ENCODE results near the gene NKRF. TPM values are rescaled to one million over a fixed set of nuclear protein-coding genes. Genes with fewer than 3 reads are reported as not detected.
"Not testable (repeated sequence)": the region's sequence is repeated elsewhere in the genome, so short reads cannot be mapped to it uniquely, and the experiment has no call there.

Gene NKRF
- total RNA-seq = 10 to 100 TPM; 14.3 to 14.4 TPM

DNA sequence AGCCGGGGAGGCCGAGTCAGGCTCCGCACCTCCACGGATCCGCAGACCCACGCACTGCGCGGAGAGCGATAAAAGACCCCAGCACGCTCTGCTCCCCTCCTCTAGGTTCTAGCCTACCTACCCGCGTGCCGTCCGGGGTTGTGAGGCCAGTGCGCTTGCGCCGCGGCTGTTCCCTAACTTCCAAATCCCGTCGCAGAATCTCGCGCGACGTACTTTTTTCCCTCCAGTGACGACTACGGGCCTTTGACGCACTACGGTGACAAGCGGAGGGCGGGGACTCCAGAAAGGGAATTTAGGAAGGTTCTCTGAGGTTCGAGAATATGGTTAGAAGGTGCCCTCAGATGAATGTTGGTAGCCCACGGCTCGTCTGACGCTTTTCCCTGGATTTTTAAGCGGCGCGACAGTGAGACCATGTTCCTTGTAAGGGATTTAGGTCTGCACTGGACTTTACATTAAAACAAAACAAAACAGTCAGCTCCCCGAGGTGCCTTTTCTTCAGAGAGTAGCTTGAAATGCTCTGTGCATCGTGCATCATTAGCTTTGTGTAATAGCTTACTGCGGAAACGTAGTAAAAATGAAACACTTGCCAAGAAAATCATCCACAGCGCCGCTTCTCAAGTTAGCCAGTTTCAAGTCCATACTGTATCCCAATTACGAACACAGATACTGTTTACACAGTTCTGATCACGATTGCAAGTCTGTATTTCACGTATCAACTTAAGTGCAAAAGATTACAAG is at the start of gene NKRF:
TSS of gene NKRF (minus strand) at position 145 of the 738 bp plus-strand sequence.
- no peaks in the 10 kb centered on the region for H3K9me3 Mint-ChIP-seq
- peak; percentile 77 for ATAC-seq (ENCODE audit: low read depth)

DNA sequence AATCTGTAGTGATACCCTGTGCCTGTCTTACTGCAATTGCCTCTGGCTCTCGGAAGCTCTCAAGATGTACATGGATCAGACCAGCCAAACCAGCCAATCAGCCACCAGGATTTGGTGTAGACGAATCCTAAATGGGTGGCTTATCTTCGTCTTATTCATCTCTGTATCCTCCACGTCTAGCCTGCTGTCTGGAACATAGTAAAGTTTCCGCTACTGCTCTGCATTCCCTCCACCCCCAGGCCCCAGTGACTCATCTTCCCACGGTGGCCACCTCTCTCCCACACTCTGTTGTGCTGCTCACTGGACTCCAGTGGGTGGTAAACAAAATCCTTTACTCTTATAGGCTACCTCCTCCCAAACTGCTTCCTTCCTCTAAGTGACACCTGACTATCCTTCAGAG is 48.9 kb upstream of the NKRF start:
- no peaks in the 10 kb centered on the region for H3K27me3 Mint-ChIP-seq
- ATAC-seq (ENCODE audit: low read depth) (peak; percentile 53), DNase-seq (no peak)
- H3K4me3 Mint-ChIP-seq = no peak overlapping the region
- H3K27ac Mint-ChIP-seq = peak overlapping the region; percentile 84
- H3K4me1 Mint-ChIP-seq = peaks cover 20% of the 10 kb centered on the region
- H3K36me3 Mint-ChIP-seq = peaks cover 19% of the 10 kb centered on the region
- H3K9me3 Mint-ChIP-seq = no peaks in the 10 kb centered on the region
- POLR2A ChIA-PET = interaction anchor here (0.8 to 1.6 kb wide), 3 partner anchors 22 to 36 kb away, joined by 3 to 4 read pairs (median 3); no protein-coding TSS in a partner anchor

More for the DNA sequence above, at the start of gene NKRF:
- H3K36me3 Mint-ChIP-seq = no peaks in the 10 kb centered on the region
- H3K4me1 Mint-ChIP-seq = peaks cover 21% of the 10 kb centered on the region
- H3K4me3 Mint-ChIP-seq = peak within 1 kb of the TSS; percentile 99
- POLR2A ChIA-PET = interaction anchor here (0.6 to 2.9 kb wide), 16 partner anchors 7 to 185 kb away, joined by 3 to 19 read pairs (median 4); partner anchors contain the start of genes RPL39, SEPTIN6, SLC25A5 and SOWAHD
- H3K27me3 Mint-ChIP-seq = peaks cover 2% of the 10 kb centered on the region
- peak; percentile 88 for DNase-seq
- peak within 1 kb of the TSS; percentile 95 for H3K27ac Mint-ChIP-seq

DNA sequence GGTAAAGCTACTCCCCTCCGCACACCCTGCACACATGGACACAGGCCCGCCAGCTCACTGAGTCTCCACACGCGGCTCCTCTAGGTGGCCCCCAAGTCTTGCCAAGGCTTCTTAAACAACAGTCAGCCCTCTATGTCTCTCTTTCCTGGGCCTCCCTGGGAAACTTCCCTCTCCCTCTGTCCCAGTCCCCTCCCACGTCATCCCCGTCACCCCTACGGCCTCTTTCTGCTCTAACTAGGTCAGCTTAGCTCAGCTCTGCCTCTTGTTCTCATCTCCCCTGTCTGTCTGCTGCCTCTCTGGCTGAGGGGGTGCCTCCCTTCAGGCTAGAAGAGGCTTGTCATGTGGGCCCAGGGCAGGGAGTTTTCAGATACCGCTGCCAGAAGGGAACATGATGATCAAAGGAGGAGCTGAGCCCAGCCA is 47.9 kb upstream of the NKRF start:
- peak overlapping the region; percentile 73 for H3K27ac Mint-ChIP-seq

DNA sequence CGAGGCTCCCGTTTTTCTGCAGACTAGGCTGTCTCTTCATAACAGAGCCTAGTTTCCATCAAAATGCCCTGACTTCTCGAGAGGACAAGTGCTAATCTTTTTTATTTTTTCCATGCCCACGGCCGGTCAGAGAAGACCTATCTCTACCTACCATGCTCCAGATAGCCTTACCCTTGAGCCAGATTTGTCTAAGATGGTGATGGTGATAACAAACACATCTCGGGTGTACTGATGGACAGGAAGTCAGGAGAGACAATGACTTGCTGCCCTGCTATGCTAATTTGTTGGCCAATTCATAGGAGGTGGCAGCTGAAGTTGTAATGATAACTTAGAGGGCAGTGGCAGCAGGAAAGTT is 42.2 kb upstream of the NKRF start:
- H3K36me3 Mint-ChIP-seq = peaks cover 19% of the 10 kb centered on the region
- H3K9me3 Mint-ChIP-seq = no peaks in the 10 kb centered on the region
- no peak overlapping the region for H3K4me3 Mint-ChIP-seq
- POLR2A ChIA-PET = interaction anchor here (1.0 to 2.4 kb wide), 2 partner anchors 42 to 45 kb away, joined by 6 read pairs; partner anchors contain the start of gene SEPTIN6
- H3K27ac Mint-ChIP-seq = peak overlapping the region; percentile 78
- H3K4me1 Mint-ChIP-seq = peaks cover 22% of the 10 kb centered on the region
- ATAC-seq (ENCODE audit: low read depth) = no peak
- H3K27me3 Mint-ChIP-seq = no peaks in the 10 kb centered on the region
- DNase-seq = no peak

More for the DNA sequence above, 47.9 kb upstream of the NKRF start:
- Mint-ChIP-seq H3K4me1 (peaks cover 21% of the 10 kb centered on the region), H3K27me3 (no peaks in the 10 kb centered on the region), H3K4me3 (no peak overlapping the region), H3K9me3 (no peaks in the 10 kb centered on the region), H3K36me3 (peaks cover 17% of the 10 kb centered on the region)
- POLR2A ChIA-PET = interaction anchor here (0.8 to 1.4 kb wide), 3 partner anchors 23 to 48 kb away, joined by 3 to 5 read pairs (median 4); partner anchors contain the start of genes NKRF and SEPTIN6
- DNase-seq (no peak), ATAC-seq (ENCODE audit: low read depth) (peak; percentile 33)

DNA sequence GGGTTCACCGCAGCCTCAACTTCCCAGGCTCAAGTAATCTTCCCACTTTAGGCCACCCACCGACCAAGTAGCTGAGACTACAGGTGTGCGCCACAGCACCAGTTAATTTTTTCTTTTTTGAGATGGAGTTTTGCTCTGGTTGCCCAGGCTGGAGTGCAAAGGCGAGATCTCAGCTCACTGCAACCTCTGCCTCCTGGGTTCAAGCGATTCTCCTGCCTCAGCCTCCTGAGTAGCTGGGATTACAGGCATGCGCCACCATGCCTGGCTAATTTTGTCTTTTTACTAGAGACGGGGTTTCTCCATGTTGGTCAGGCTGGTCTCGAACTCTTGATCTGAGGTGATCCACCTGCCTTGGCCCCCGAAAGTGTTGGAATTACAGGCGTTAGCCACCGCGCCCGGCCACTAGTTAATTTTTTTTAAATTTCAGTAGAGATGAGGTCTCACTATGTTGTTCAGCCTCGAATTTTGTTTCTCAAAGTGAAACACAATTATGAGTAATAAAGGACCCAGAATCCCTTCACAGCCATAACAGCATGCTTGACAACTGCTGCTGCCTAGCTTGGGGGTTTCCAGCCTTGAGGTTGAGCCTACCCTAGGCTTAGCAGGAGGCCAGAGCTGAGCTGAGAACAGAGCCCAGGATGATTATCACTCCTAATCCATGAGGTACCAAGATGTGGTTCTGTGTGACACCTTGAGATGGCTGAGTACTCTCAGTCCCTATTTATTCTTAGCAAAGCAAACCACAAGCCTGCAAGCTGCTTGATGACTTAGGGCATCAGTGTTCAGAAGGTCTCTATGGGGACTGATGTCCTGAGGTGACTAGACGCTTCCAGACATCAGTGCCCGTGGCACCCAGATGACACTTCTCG is 41.6 kb upstream of the NKRF start:
- Mint-ChIP-seq H3K9me3 (no peaks in the 10 kb centered on the region), H3K4me3 (no peak overlapping the region), H3K36me3 (peaks cover 15% of the 10 kb centered on the region), H3K4me1 (peaks cover 22% of the 10 kb centered on the region), H3K27ac (peak overlapping the region; percentile 78), H3K27me3 (no peaks in the 10 kb centered on the region)
- no peak for DNase-seq
- POLR2A ChIA-PET = interaction anchor here (1.0 to 2.4 kb wide), 2 partner anchors 43 to 45 kb away, joined by 6 read pairs; partner anchors contain the start of gene SEPTIN6
- ATAC-seq (ENCODE audit: low read depth) = peak; percentile 89

DNA sequence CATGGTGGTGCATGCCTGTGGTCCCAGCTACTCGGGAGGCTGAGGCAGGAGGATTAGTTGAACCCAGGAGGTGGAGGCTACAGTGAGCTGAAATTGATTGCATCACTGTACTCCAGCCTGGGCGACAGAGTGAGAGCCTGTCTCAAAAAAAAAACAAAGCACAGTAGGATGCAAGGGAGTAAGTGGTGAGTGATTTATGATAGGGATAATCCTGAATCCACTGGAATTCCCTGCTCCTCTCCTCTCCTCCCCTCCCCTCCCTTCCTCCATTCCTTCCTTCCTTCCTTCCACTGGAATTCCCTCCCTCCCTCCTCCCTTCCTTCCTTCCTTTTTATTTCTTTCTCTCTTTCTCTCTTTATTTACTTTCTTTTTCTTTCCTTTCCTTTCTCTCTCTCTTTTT is 40.9 kb upstream of the NKRF start:
- no peak for ATAC-seq (ENCODE audit: low read depth)
- POLR2A ChIA-PET = interaction anchor here (0.6 to 2.4 kb wide), 3 partner anchors 41 to 72 kb away, joined by 3 to 6 read pairs (median 3); no protein-coding TSS in a partner anchor
- no peak for DNase-seq
- Mint-ChIP-seq H3K27me3 (no peaks in the 10 kb centered on the region), H3K9me3 (no peaks in the 10 kb centered on the region), H3K4me1 (peaks cover 22% of the 10 kb centered on the region), H3K36me3 (peaks cover 15% of the 10 kb centered on the region), H3K27ac (peak overlapping the region; percentile 62), H3K4me3 (no peak overlapping the region)

DNA sequence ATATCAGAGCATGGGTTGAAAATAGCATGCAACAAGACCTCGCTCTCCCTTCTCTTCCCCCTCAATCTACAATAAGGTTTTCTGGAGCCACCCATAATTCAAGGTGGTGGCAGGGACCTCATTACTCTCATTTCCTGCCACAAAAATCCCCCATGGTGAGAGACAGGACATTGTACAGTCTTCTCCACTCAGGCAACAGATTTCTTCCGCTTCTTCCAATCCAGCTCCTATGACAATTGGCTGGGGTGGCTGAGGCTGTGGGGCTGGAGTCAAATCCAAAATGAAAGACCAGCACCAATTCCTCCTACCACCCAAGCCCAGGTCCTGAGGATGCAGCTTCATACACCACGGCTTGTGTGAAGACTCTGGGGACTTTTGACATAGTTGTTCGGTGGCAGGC is 40.3 kb upstream of the NKRF start:
- peak; percentile 16 for ATAC-seq (ENCODE audit: low read depth)
- POLR2A ChIA-PET = interaction anchor here (0.5 to 2.4 kb wide), 5 partner anchors 15 to 78 kb away, joined by 3 to 6 read pairs (median 3); no protein-coding TSS in a partner anchor
- DNase-seq = no peak
- Mint-ChIP-seq H3K9me3 (no peaks in the 10 kb centered on the region), H3K27me3 (no peaks in the 10 kb centered on the region), H3K4me3 (peak overlapping the region; percentile 20), H3K27ac (peak overlapping the region; percentile 62), H3K4me1 (peaks cover 22% of the 10 kb centered on the region), H3K36me3 (peaks cover 15% of the 10 kb centered on the region)

DNA sequence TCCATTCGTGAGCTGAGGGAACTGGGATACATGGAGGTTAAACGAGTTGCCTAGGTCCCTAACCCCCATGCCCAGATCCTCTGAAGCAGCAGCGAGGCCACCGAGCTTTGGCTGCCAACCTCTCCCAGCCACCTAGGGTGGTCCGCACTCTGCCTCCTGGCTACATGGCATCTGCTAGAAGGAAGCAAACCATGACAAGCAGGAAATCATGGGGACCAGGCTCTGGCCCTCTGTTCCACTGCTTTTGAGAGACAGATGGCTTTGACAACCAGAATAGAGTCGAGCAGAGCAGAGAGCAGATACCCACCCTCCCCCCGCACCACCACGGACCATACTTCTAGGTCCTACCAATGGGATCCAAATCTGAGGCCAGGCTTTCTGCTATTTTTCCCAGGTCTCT is 37.5 kb upstream of the NKRF start:
- Mint-ChIP-seq H3K9me3 (no peaks in the 10 kb centered on the region), H3K27me3 (no peaks in the 10 kb centered on the region), H3K27ac (no peak overlapping the region), H3K4me1 (peaks cover 19% of the 10 kb centered on the region), H3K36me3 (peaks cover 11% of the 10 kb centered on the region), H3K4me3 (no peak overlapping the region)
- ATAC-seq (ENCODE audit: low read depth) = no peak
- DNase-seq = no peak
- POLR2A ChIA-PET = no interaction called here

DNA sequence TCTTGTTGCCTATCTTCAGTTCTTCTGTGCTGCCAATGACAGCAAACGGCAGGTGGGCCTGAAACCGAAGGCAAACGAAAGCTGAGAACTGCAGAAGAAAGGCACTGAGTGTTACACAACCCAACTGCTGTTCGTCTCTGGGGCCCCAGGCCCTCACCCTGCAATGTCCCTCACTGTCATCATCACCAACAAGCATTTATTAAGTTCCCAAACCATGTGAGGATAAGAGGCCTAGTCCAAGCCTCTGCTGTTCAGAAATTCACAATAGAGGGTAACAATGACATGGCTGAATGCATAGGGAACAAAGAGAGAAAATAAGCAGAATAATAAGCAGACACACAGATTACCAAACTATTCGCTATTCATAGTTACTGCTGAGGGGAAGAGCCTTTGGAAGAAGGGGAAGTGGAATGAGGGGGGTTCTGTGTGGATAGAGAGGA is 34.5 kb upstream of the NKRF start:
- no peak for DNase-seq
- Mint-ChIP-seq H3K4me1 (peaks cover 7% of the 10 kb centered on the region), H3K36me3 (peaks cover 7% of the 10 kb centered on the region), H3K27ac (no peak overlapping the region), H3K4me3 (no peak overlapping the region), H3K9me3 (no peaks in the 10 kb centered on the region), H3K27me3 (no peaks in the 10 kb centered on the region)
- no peak for ATAC-seq (ENCODE audit: low read depth)
- POLR2A ChIA-PET = no interaction called here

DNA sequence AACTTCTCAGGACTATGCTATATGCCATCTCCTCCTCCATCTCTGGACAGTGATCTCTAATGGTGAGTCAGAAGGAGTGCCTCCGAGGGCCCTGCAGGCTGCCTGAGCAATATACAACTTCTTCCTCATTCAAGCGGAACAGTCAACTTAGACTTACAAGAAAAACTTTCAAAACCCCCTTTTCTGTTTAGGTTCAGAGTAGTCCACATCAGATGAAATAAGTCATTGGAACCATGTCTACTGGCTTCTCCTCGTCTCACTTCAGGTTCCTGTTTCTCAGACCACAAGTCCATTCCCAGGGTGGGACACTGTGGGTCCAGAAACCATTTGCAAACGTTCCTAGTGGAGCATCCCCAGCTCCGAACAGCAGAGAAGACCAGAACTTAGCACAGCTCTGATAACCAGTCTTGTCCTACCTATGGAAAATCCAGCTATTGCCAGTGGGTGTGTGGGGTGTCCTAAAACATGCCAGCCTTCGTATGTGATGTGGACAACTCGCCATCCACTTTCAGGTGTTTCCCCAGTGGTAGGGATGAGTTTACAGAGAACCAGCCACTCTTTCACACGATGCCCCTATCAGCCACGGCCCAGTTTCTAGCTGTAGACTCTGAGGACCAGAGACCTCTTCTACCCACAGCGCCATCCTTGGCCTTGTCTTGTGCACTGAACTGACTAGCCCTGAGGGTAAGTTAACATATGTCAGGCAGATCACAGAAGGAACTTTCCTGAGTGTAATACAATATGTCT is 32.7 kb upstream of the NKRF start:
- DNase-seq (no peak), ATAC-seq (ENCODE audit: low read depth) (no peak)
- Mint-ChIP-seq H3K27ac (no peak overlapping the region), H3K4me3 (no peak overlapping the region), H3K4me1 (peaks cover 15% of the 10 kb centered on the region), H3K36me3 (peaks cover 16% of the 10 kb centered on the region), H3K9me3 (no peaks in the 10 kb centered on the region), H3K27me3 (no peaks in the 10 kb centered on the region)
- POLR2A ChIA-PET = interaction anchor here (1.4 kb wide), 1 partner anchor 54 kb away, joined by 4 read pairs; the partner anchor contains the start of gene SEPTIN6

DNA sequence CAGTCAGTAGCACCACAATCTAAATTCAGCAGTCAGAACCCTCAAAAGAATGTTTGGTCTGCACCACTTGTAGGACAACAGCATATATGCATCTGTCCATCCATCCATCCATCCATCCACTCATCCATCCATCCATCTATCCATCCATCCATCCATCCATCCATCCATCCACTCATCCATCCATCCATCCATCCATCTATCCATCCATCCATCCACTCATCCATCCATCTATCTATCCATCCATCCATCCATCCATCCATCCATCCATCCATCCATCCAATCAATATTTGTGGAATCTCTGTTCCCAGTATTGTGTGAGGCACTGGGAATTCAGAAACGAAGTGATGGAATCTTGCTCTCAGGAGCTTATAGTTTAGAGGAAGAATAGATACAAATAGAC is 31.2 kb upstream of the NKRF start:
- not testable (repeated sequence) for ATAC-seq (ENCODE audit: low read depth); H3K4me3 Mint-ChIP-seq; H3K27me3 Mint-ChIP-seq; H3K9me3 Mint-ChIP-seq; H3K27ac Mint-ChIP-seq; DNase-seq
- Mint-ChIP-seq H3K36me3 (peaks cover 22% of the 10 kb centered on the region), H3K4me1 (peaks cover 15% of the 10 kb centered on the region)
- POLR2A ChIA-PET = interaction anchor here (1.4 kb wide), 1 partner anchor 55 kb away, joined by 4 read pairs; the partner anchor contains the start of gene SEPTIN6

DNA sequence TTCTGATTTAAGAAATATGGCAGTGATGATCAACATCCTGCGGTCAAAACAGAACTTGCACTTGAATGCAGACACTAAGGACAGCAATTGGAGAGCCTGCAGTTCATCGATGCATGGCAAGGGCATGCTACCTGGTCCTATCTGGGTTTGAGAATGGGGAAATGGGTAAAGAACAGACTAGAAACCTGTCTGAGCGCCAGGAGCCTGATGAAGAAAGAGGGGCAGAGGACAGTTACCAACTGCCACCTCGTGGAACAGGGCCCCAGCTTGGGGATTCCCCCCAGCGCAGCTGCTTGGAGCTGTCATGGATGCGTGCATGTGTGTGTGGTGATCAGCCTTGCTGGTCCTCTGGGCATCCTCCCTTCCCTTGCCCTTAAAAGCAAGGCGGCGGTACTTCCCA is 30.2 kb upstream of the NKRF start:
- POLR2A ChIA-PET = no interaction called here
- H3K9me3 Mint-ChIP-seq = no peaks in the 10 kb centered on the region
- H3K4me1 Mint-ChIP-seq = peaks cover 15% of the 10 kb centered on the region
- DNase-seq (no peak), ATAC-seq (ENCODE audit: low read depth) (no peak)
- no peak overlapping the region for H3K27ac Mint-ChIP-seq
- H3K4me3 Mint-ChIP-seq = no peak overlapping the region
- H3K27me3 Mint-ChIP-seq = no peaks in the 10 kb centered on the region
- H3K36me3 Mint-ChIP-seq = peaks cover 22% of the 10 kb centered on the region
